PC-9 (cell line): Measurements from ENCODE around the gene NLGN2. TPM values are rescaled to one million over a fixed set of nuclear protein-coding genes. Genes with fewer than 3 reads are reported as not detected.

Experiments used
- BruUV-seq: library from RNA; stranded (reverse); fragments of 400-500 nt; replicated peaks from 2 replicates; lab custom pipeline; 2021; lab: Mats Ljungman, UMichigan
- CTCF ChIA-PET: fragments of 300-600 bp; sonication (Branson Sonifier 250); formaldehyde crosslinking; loops from one replicate; lab custom pipeline; 2022; ENCODE audit warnings: antibody characterized with exemption; lab: Charles Lee
- POLR2A ChIA-PET: fragments of 300-600 bp; sonication (Branson Sonifier 250); formaldehyde crosslinking; loops from one replicate; lab custom pipeline; 2022; ENCODE audit warnings: antibody characterized with exemption; ENCODE audit not compliant: unreplicated experiment; lab: Charles Lee
- DNase-seq, 2 experiments: peaks; one replicate each; pipeline versions ENCODE4 v3.0.0 to v3.0.0-alpha.2; 2015 to 2022; ENCODE audit warnings: mixed read lengths in 1 of 2
- H2AFZ ChIP-seq: fragments of 200-600 bp; sonication (generic); 2 replicates; pipeline ENCODE4 v1.8.1; 2017; ENCODE audit warnings: antibody characterized with exemption
- H3F3A ChIP-seq: fragments of 200-600 bp; sonication (generic); 2 replicates; pipeline ENCODE4 v1.8.1; 2017; ENCODE audit warnings: antibody characterized with exemption, mild to moderate bottlenecking, low read depth; ENCODE audit not compliant: insufficient read depth
- H3K27ac ChIP-seq: fragments of 200-600 bp; sonication (generic); 2 replicates; pipeline ENCODE4 v1.6.1; 2016; ENCODE audit warnings: mixed run types
- H3K27me3 ChIP-seq: fragments of 200-600 bp; sonication (generic); 2 replicates; pipeline ENCODE4 v1.6.1; 2016; ENCODE audit warnings: low read depth, mixed run types; ENCODE audit not compliant: insufficient read depth
- H3K36me3 ChIP-seq: fragments of 200-600 bp; sonication (generic); 2 replicates; pipeline ENCODE4 v1.6.1; 2016; ENCODE audit warnings: low read depth, mixed run types
- H3K4me1 ChIP-seq: fragments of 200-600 bp; sonication (generic); replicated peaks from 2 replicates; pipeline ENCODE4 v1.6.1; 2016; ENCODE audit warnings: mixed run types; ENCODE audit not compliant: insufficient read depth
- H3K4me2 ChIP-seq: fragments of 200-600 bp; sonication (generic); 2 replicates; pipeline ENCODE4 v1.6.1; 2017; ENCODE audit warnings: mixed run types
- H3K4me3 ChIP-seq: fragments of 200-600 bp; sonication (generic); 2 replicates; pipeline ENCODE4 v1.6.1; 2016; ENCODE audit warnings: mixed run types
- H3K79me2 ChIP-seq: fragments of 200-600 bp; sonication (generic); 2 replicates; pipeline ENCODE4 v1.6.1; 2017; ENCODE audit warnings: low read depth, mixed run types
- H3K9me2 ChIP-seq: fragments of 200-600 bp; sonication (generic); 2 replicates; pipeline ENCODE4 v1.8.1; 2017; ENCODE audit warnings: mild to moderate bottlenecking; ENCODE audit not compliant: insufficient read depth
- H3K9me3 ChIP-seq: fragments of 200-600 bp; sonication (generic); 2 replicates; pipeline ENCODE4 v1.8.1; 2016; ENCODE audit warnings: low read depth; ENCODE audit not compliant: insufficient read depth
- H4K20me1 ChIP-seq: fragments of 200-600 bp; sonication (generic); 2 replicates; pipeline ENCODE4 v1.8.1; 2017; ENCODE audit not compliant: insufficient read depth
- EZH2 ChIP-seq: fragments of 200-600 bp; sonication (generic); IDR thresholded peaks from 2 replicates; pipeline ENCODE4 v1.8.0; 2017; ENCODE audit warnings: antibody characterized with exemption, low read depth
- intact Hi-C: fragments of 100-400 bp; cut with micrococcal nuclease; formaldehyde crosslinking; loops from one replicate; pipeline ENCODE4 v1.10.0; 2022; ENCODE audit not compliant: unreplicated experiment
- total RNA-seq: library from RNA; stranded (reverse); gene quantifications from 2 replicates; pipeline ENCODE4 v1.2.3, GENCODE V29; 2021
- TF ChIP-seq, protein P1 (sequence below): fragments of 200-600 bp; sonication (generic); conservative IDR thresholded peaks from 2 replicates; pipeline ENCODE4 v1.6.1; 2017; ENCODE audit warnings: mixed run types, antibody characterized with exemption, mild to moderate bottlenecking, moderate library complexity

Gene NLGN2
- total RNA-seq, 1 experiment from 2014 or later = 86.3 TPM

DNA sequence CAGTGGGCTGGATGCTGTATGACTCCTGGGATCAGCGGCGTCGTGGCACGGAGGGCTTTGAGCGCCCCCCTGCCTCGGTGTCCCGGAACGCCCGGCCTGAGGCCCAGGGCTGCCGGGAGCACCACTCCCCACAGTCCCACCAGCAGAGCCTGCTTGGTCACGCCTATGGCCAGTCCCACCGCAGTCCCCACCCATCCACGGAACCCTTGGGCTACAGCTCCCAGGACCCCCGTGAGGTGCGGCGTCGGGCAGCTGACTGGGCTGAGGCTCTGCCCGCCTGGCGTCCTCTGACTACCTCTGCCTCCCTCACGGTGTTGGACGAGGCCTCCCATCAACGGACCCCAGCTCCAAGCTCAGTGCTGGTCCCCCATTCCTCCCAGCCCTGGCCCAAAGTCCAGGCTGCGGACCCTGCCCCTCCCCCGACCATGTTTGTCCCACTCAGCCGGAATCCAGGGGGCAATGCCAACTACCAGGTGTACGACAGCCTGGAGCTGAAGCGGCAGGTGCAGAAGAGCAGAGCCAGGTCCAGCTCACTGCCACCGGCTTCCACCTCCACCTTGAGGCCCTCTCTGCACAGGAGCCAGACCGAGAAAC lies 19.3 kb downstream of the NLGN2 start:
- H2AFZ ChIP-seq = no peak overlapping the region
- no peaks in the 10 kb centered on the region for H3K9me3 ChIP-seq
- TF ChIP-seq EZH2 = no peak
- TF ChIP-seq, protein P1, sequence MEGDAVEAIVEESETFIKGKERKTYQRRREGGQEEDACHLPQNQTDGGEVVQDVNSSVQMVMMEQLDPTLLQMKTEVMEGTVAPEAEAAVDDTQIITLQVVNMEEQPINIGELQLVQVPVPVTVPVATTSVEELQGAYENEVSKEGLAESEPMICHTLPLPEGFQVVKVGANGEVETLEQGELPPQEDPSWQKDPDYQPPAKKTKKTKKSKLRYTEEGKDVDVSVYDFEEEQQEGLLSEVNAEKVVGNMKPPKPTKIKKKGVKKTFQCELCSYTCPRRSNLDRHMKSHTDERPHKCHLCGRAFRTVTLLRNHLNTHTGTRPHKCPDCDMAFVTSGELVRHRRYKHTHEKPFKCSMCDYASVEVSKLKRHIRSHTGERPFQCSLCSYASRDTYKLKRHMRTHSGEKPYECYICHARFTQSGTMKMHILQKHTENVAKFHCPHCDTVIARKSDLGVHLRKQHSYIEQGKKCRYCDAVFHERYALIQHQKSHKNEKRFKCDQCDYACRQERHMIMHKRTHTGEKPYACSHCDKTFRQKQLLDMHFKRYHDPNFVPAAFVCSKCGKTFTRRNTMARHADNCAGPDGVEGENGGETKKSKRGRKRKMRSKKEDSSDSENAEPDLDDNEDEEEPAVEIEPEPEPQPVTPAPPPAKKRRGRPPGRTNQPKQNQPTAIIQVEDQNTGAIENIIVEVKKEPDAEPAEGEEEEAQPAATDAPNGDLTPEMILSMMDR = no peak
- intact Hi-C loops = no loop called here
- no peaks in the 10 kb centered on the region for H3K36me3 ChIP-seq
- POLR2A ChIA-PET = no interaction called here
- no peaks in the 10 kb centered on the region for H3K4me1 ChIP-seq
- no peaks in the 10 kb centered on the region for H4K20me1 ChIP-seq
- no peak for DNase-seq
- no peaks in the 10 kb centered on the region for H3K79me2 ChIP-seq
- no peak overlapping the region for H3K4me3 ChIP-seq
- BruUV-seq = no TSS peak
- no peaks in the 10 kb centered on the region for H3F3A ChIP-seq
- CTCF ChIA-PET = no interaction called here
- H3K27ac ChIP-seq = no peak overlapping the region
- no peaks in the 10 kb centered on the region for H3K27me3 ChIP-seq
- no peak overlapping the region for H3K4me2 ChIP-seq
- H3K9me2 ChIP-seq = no peaks in the 10 kb centered on the region

DNA sequence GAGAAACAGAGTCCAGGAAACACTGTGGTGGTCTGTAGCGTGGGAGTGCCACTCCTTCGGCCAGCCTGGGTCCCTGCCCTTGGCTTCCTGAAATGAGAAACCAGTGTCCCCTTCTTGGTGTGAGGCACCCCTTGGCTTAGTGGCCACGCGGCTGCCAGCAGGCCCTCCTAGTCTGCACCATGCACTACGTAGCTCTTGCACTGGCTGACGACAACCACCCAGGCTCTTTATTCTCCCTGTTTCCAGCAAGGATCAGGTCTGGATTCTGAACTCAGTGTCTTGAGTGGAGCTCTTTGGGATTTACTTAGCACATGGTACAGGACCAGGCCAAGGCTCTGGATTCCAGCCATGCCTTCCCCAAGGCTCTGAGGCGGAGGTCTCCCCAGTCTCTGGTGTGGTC lies 19.9 kb downstream of the NLGN2 start:
- H2AFZ ChIP-seq = no peak overlapping the region
- no peaks in the 10 kb centered on the region for H3K27me3 ChIP-seq
- TF ChIP-seq EZH2 = no peak
- TF ChIP-seq, protein P1 = no peak
- H3K9me3 ChIP-seq = no peaks in the 10 kb centered on the region
- DNase-seq = no peak
- ChIA-PET POLR2A (no interaction called here), CTCF (no interaction called here)
- no peaks in the 10 kb centered on the region for H4K20me1 ChIP-seq
- intact Hi-C loops = no loop called here
- no TSS peak for BruUV-seq
- no peaks in the 10 kb centered on the region for H3K36me3 ChIP-seq
- no peaks in the 10 kb centered on the region for H3F3A ChIP-seq
- H3K79me2 ChIP-seq = no peaks in the 10 kb centered on the region
- no peak overlapping the region for H3K4me3 ChIP-seq
- H3K27ac ChIP-seq = no peak overlapping the region
- H3K9me2 ChIP-seq = no peaks in the 10 kb centered on the region
- no peak overlapping the region for H3K4me2 ChIP-seq
- no peaks in the 10 kb centered on the region for H3K4me1 ChIP-seq

DNA sequence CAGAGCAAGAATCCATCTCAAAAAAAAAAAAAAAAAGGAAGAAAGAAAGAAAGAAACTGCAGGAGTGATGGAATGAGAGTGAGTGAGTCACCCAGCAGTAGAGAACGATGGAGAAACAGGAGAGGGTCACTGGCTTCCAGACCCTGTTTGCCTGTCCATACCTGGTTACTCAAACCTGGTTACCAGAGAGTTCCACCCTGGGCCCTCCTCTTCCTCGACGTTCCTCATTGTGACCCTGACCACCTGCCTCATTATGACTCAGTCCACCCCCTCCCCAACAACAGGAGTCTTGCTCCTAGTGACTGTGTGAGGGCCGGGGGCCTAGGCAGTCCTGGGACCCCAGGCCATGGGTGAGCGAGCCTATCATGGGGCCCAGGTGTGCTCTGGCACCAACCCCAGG lies 20.9 kb downstream of the NLGN2 start, which contains the start of gene SPEM3:
Gene SPEM3, plus strand, starts transcription at position 301 of the 400 bp plus-strand sequence. Its CDS starts 46 bp downstream, at position 347.
- CTCF ChIA-PET = no interaction called here
- TF ChIP-seq, protein P1 = no peak
- TF ChIP-seq EZH2 = no peak
- intact Hi-C loops = no loop called here
- no TSS peak for BruUV-seq
- H2AFZ ChIP-seq = no peak within 1 kb of the TSS
- H3K27ac ChIP-seq = no peak within 1 kb of the TSS
- no peaks in the 10 kb centered on the region for H3K4me1 ChIP-seq
- no peaks in the 10 kb centered on the region for H3F3A ChIP-seq
- no peak within 1 kb of the TSS for H3K4me3 ChIP-seq
- POLR2A ChIA-PET = no interaction called here
- H4K20me1 ChIP-seq = no peaks in the 10 kb centered on the region
- no peaks in the 10 kb centered on the region for H3K36me3 ChIP-seq
- H3K4me2 ChIP-seq = no peak within 1 kb of the TSS
- no peaks in the 10 kb centered on the region for H3K79me2 ChIP-seq
- H3K9me2 ChIP-seq = no peaks in the 10 kb centered on the region
- no peak for DNase-seq
- H3K9me3 ChIP-seq = no peaks in the 10 kb centered on the region
- no peaks in the 10 kb centered on the region for H3K27me3 ChIP-seq
